GM18858 (cell line): Measurements from ENCODE around the gene RPS4Y2.

Source experiments
- ATAC-seq: cut with Tn5 transposase; IDR thresholded peaks from one replicate; pipeline ENCODE4 v1.9.1; 2021; ENCODE audit not compliant: unreplicated experiment

The RPS4Y2 gene

GRCh38 chrY:20755808-20756207, at the start of gene RPS4Y2:
TSS of gene RPS4Y2 (plus strand) at chrY:20756108. CDS start at chrY:20756164, 56 bp downstream.
- no peak for ATAC-seq

GRCh38 chrY:20714391-20714790, 41.5 kb upstream of the RPS4Y2 start:
- no peak for ATAC-seq

- no peak for ATAC-seq
These were observed 29.6 kb upstream of the RPS4Y2 start for GRCh38 chrY:20726184-20726907.

GRCh38 chrY:20735200-20735599, 20.7 kb upstream of the RPS4Y2 start:
- ATAC-seq, result no peak

GRCh38 chrY:20739806-20740205, 16.1 kb upstream of the RPS4Y2 start:
- ATAC-seq, result no peak

GRCh38 chrY:20740609-20741008, 15.3 kb upstream of the RPS4Y2 start:
- ATAC-seq, result no peak

GRCh38 chrY:20745060-20745459, 10.8 kb upstream of the RPS4Y2 start:
- ATAC-seq, result no peak

- no peak for ATAC-seq
These were observed 9.0 kb upstream of the RPS4Y2 start for GRCh38 chrY:20746919-20747318.

- no peak for ATAC-seq
These were observed 8.0 kb downstream of the RPS4Y2 start for GRCh38 chrY:20763869-20764268.

GRCh38 chrY:20765117-20765516, 9.2 kb downstream of the RPS4Y2 start:
- no peak for ATAC-seq

GRCh38 chrY:20770755-20771154, 14.8 kb downstream of the RPS4Y2 start:
- no peak for ATAC-seq

- no peak for ATAC-seq
These were observed 20.2 kb downstream of the RPS4Y2 start for GRCh38 chrY:20776104-20776503.

- ATAC-seq, result no peak
These were observed 24.3 kb downstream of the RPS4Y2 start for GRCh38 chrY:20780104-20780654.

GRCh38 chrY:20780776-20781175, 24.9 kb downstream of the RPS4Y2 start:
- ATAC-seq, result no peak

GRCh38 chrY:20781408-20781807, 25.5 kb downstream of the RPS4Y2 start:
- no peak for ATAC-seq

GRCh38 chrY:20784965-20785364, 29.1 kb downstream of the RPS4Y2 start:
- ATAC-seq, result no peak

GRCh38 chrY:20787076-20787475, 31.2 kb downstream of the RPS4Y2 start:
- no peak for ATAC-seq

- ATAC-seq, result no peak
These were observed 42.6 kb downstream of the RPS4Y2 start for GRCh38 chrY:20798351-20799049.

- no peak for ATAC-seq
These were observed 46.8 kb downstream of the RPS4Y2 start for GRCh38 chrY:20802659-20803058.

GRCh38 chrY:20806243-20806642, 50.3 kb downstream of the RPS4Y2 start:
- no peak for ATAC-seq

- no peak for ATAC-seq
These were observed 57.6 kb downstream of the RPS4Y2 start for GRCh38 chrY:20813459-20813858.

GRCh38 chrY:20814794-20815193, 58.9 kb downstream of the RPS4Y2 start:
- no peak for ATAC-seq
